H1 (cell line): ENCODE measurements around the gene PCAT7. TPM values are rescaled to one million over a fixed set of nuclear protein-coding genes. Genes with fewer than 3 reads are reported as not detected.

Experiments used
- CTCF ChIA-PET: fragments of 300-600 bp; sonication (Branson Sonifier 250); formaldehyde crosslinking; loops from one replicate; lab custom pipeline; 2021; ENCODE audit not compliant: partially characterized antibody; lab: Charles Lee
- POLR2A ChIA-PET: fragments of 300-600 bp; sonication (Branson Sonifier 250); formaldehyde crosslinking; loops from one replicate; lab custom pipeline; 2021; ENCODE audit warnings: inconsistent platforms; ENCODE audit not compliant: partially characterized antibody; lab: Charles Lee
- DNase-seq, 2 experiments: peaks; one replicate each; pipeline versions ENCODE4 v3.0.0 to v3.0.0-alpha.2; 2010 to 2022; ENCODE audit warnings: low spot score in 2 of 2, low read depth in 1 of 2, mixed read lengths in 1 of 2
- FAIRE-seq: peaks from 2 replicates; lab custom pipeline; 2011; peaks lifted over from hg19 to GRCh38; lab: Jason Lieb, UNC
- H2AFZ ChIP-seq: 2 replicates; pipeline ENCODE4 v1.8.1; 2012; ENCODE audit warnings: low read length, inconsistent platforms
- H2AK5ac ChIP-seq: 2 replicates; pipeline ENCODE4 v1.6.1; 2013; ENCODE audit warnings: low read depth, low read length
- H2BK120ac ChIP-seq: replicated peaks from 2 replicates; pipeline ENCODE3; 2013; ENCODE audit warnings: low read depth, low read length, inconsistent platforms
- H2BK12ac ChIP-seq: 2 replicates; pipeline ENCODE4 v1.6.1; 2013; ENCODE audit warnings: low read depth, low read length
- H2BK15ac ChIP-seq: 2 replicates; pipeline ENCODE4 v1.6.1; 2013; ENCODE audit warnings: low read length
- H2BK20ac ChIP-seq: 2 replicates; pipeline ENCODE4 v1.6.1; 2013; ENCODE audit warnings: low read length
- H2BK5ac ChIP-seq: 2 replicates; pipeline ENCODE4 v1.6.1; 2013; ENCODE audit warnings: low read depth, low read length
- H3K14ac ChIP-seq: 2 replicates; pipeline ENCODE4 v1.6.1; 2013; ENCODE audit warnings: inconsistent platforms; ENCODE audit not compliant: insufficient read length
- H3K18ac ChIP-seq: 2 replicates; pipeline ENCODE4 v1.6.1; 2013; ENCODE audit warnings: low read length; ENCODE audit errors: extremely low read depth
- H3K23ac ChIP-seq: 2 replicates; pipeline ENCODE4 v1.6.1; 2013; ENCODE audit warnings: inconsistent platforms; ENCODE audit not compliant: insufficient read length
- H3K23me2 ChIP-seq: 2 replicates; pipeline ENCODE4 v1.6.1; 2013; ENCODE audit warnings: low read depth, low read length
- H3K27ac ChIP-seq: 2 replicates; pipeline ENCODE4 v1.6.1; 2011; ENCODE audit warnings: low read depth, low read length, inconsistent platforms
- H3K27me3 ChIP-seq, 4 experiments: replicated peaks in 1 of 4; 1 replicate in 1 of 4; 2 replicates in 3 of 4; pipeline versions ENCODE4 v1.6.1 to v1.8.1; 2011 to 2013; ENCODE audit warnings: low read length in 3 of 4, mild to moderate bottlenecking in 3 of 4, inconsistent platforms in 2 of 4, mixed read lengths in 2 of 4, moderate library complexity in 1 of 4; ENCODE audit not compliant: control insufficient read depth in 3 of 4, insufficient read depth in 3 of 4; ENCODE audit errors: extremely low read depth in 1 of 4
- H3K36me3 ChIP-seq, 4 experiments: 2 replicates each; pipeline versions ENCODE4 v1.6.1 to v1.8.1; 2011 to 2013; ENCODE audit warnings: mild to moderate bottlenecking in 4 of 4, low read length in 3 of 4, moderate library complexity in 2 of 4, control low read depth in 1 of 4, inconsistent platforms in 1 of 4; ENCODE audit not compliant: insufficient read depth in 4 of 4, control insufficient read depth in 2 of 4
- H3K4ac ChIP-seq: replicated peaks from 2 replicates; pipeline ENCODE3; 2013; ENCODE audit warnings: low read length, low read depth, mixed read lengths, inconsistent platforms; ENCODE audit not compliant: insufficient read length
- H3K4me1 ChIP-seq, 4 experiments: replicated peaks in 1 of 4; 1 replicate in 1 of 4; 2 replicates in 3 of 4; pipeline versions ENCODE4 v1.6.1 to v1.8.1; 2011 to 2013; ENCODE audit warnings: low read length in 3 of 4, inconsistent platforms in 2 of 4, mixed read lengths in 1 of 4; ENCODE audit not compliant: insufficient read depth in 4 of 4, control insufficient read depth in 3 of 4
- H3K4me2 ChIP-seq, 2 experiments: 2 replicates each; pipeline versions ENCODE4 v1.6.1 to v1.8.1; 2011 to 2013; ENCODE audit warnings: low read depth in 2 of 2, low read length in 2 of 2, control low read depth in 1 of 2, inconsistent platforms in 1 of 2, mild to moderate bottlenecking in 1 of 2; ENCODE audit not compliant: insufficient read depth in 1 of 2
- H3K4me3 ChIP-seq, 4 experiments: fragments of 200-600, 300-600 bp in 1 of 4; sonication (generic), shearing (Covaris generic), sonication (Bioruptor Twin) in 1 of 4; 2 replicates each; pipeline versions ENCODE4 v1.5.1 to v1.8.1; 2011 to 2016; ENCODE audit warnings: low read length in 4 of 4, low read depth in 3 of 4, control low read depth in 2 of 4, inconsistent platforms in 2 of 4, mild to moderate bottlenecking in 2 of 4, mixed read lengths in 1 of 4, moderate library complexity in 1 of 4; ENCODE audit not compliant: insufficient read depth in 2 of 4; ENCODE audit errors: extremely low read depth in 1 of 4
- H3K56ac ChIP-seq: replicated peaks from 2 replicates; pipeline ENCODE3; 2013; ENCODE audit warnings: low read depth, mild to moderate bottlenecking, mixed read lengths, low read length, inconsistent platforms; ENCODE audit not compliant: insufficient read length
- H3K79me1 ChIP-seq: 2 replicates; pipeline ENCODE4 v1.6.1; 2013; ENCODE audit warnings: low read depth, low read length, control low read depth
- H3K79me2 ChIP-seq, 2 experiments: 2 replicates each; pipeline versions ENCODE4 v1.6.1 to v1.8.1; 2012 to 2013; ENCODE audit warnings: low read length in 2 of 2, mild to moderate bottlenecking in 2 of 2, inconsistent platforms in 1 of 2; ENCODE audit not compliant: insufficient read depth in 2 of 2, control insufficient read depth in 1 of 2
- H3K9ac ChIP-seq, 4 experiments: replicated peaks in 1 of 4; 1 replicate in 1 of 4; 2 replicates in 3 of 4; pipeline versions ENCODE4 v1.6.1 to v1.8.1; 2011 to 2013; ENCODE audit warnings: low read depth in 3 of 4, low read length in 3 of 4, control low read depth in 2 of 4, mild to moderate bottlenecking in 2 of 4, moderate library complexity in 2 of 4, inconsistent platforms in 1 of 4; ENCODE audit errors: extremely low read depth in 1 of 4
- H3K9me3 ChIP-seq, 2 experiments: 2 replicates each; pipeline versions ENCODE4 v1.6.1 to v1.8.1; 2012 to 2013; ENCODE audit warnings: mild to moderate bottlenecking in 2 of 2, moderate library complexity in 2 of 2, control low read depth in 1 of 2, inconsistent platforms in 1 of 2, low read depth in 1 of 2, low read length in 1 of 2, mixed read lengths in 1 of 2; ENCODE audit not compliant: insufficient read depth in 2 of 2
- H4K20me1 ChIP-seq, 2 experiments: replicated peaks in 1 of 2; 2 replicates each; pipeline versions ENCODE3 to v1.8.1; 2011 to 2013; ENCODE audit warnings: inconsistent platforms in 2 of 2, low read length in 2 of 2, mild to moderate bottlenecking in 1 of 2; ENCODE audit not compliant: insufficient read depth in 2 of 2, control insufficient read depth in 1 of 2
- H4K5ac ChIP-seq: 2 replicates; pipeline ENCODE4 v1.6.1; 2013; ENCODE audit warnings: low read length, low read depth, mixed read lengths, inconsistent platforms; ENCODE audit not compliant: insufficient read length
- H4K8ac ChIP-seq: 2 replicates; pipeline ENCODE4 v1.8.0; 2013; ENCODE audit warnings: mild to moderate bottlenecking, moderate library complexity, low read length, inconsistent platforms; ENCODE audit not compliant: insufficient read depth; ENCODE audit errors: extremely low read depth
- H4K91ac ChIP-seq: replicated peaks from 2 replicates; pipeline ENCODE3; 2013; ENCODE audit warnings: low read length, mixed read lengths, inconsistent platforms; ENCODE audit not compliant: insufficient read length
- ATF3 ChIP-seq: IDR thresholded peaks from 2 replicates; pipeline ENCODE4 v1.6.1; 2011; ENCODE audit warnings: low read depth, mild to moderate bottlenecking, low read length; ENCODE audit not compliant: insufficient read depth
- BACH1 ChIP-seq: IDR thresholded peaks from 2 replicates; pipeline ENCODE4 v1.6.1; 2012; ENCODE audit warnings: low read length, improper control_type of control experiment
- CBX5 ChIP-seq: fragments of 300-800, 300-1000 bp; sonication (generic); IDR thresholded peaks from 2 replicates; pipeline ENCODE4 v1.7.1; 2016; ENCODE audit warnings: antibody characterized with exemption, low read length, low read depth
- GABPA ChIP-seq: IDR thresholded peaks from 2 replicates; pipeline ENCODE4 v1.6.1; 2011; ENCODE audit warnings: mild to moderate bottlenecking, low read length, moderate library complexity, borderline replicate concordance; ENCODE audit not compliant: insufficient read depth
- HDAC6 ChIP-seq: IDR thresholded peaks from one replicate; pipeline ENCODE4 v1.7.1; 2012; ENCODE audit warnings: low read depth, mild to moderate bottlenecking, inconsistent platforms, low read length, moderate library complexity
- KDM1A ChIP-seq: fragments of 200-600, 300-600 bp; sonication (generic); IDR thresholded peaks from 2 replicates; pipeline ENCODE4 v1.7.1; 2016; ENCODE audit warnings: mild to moderate bottlenecking, low read length, borderline replicate concordance
- MAFK ChIP-seq: IDR thresholded peaks from 2 replicates; pipeline ENCODE4 v1.6.1; 2012; ENCODE audit warnings: low read depth, mild to moderate bottlenecking, improper control_type of control experiment, low read length
- RNF2 ChIP-seq: fragments of 200-900, 300-1000 bp; sonication (generic); IDR thresholded peaks from 2 replicates; pipeline ENCODE4 v1.7.1; 2016; ENCODE audit warnings: borderline replicate concordance, low read depth, mild to moderate bottlenecking, antibody characterized with exemption, low read length; ENCODE audit not compliant: poor library complexity, severe bottlenecking; ENCODE audit errors: missing control alignments
- WGBS, 2 experiments: shearing (Covaris generic) in 1 of 2; methylation state at CpG; one replicate each; pipeline versions ENCODE4 v1.1.6 to v1.1.7; 2013 to 2015; ENCODE audit warnings: low lambda C conversion rate in 2 of 2, mixed read lengths in 2 of 2, inconsistent platforms in 1 of 2, low coverage in 1 of 2, missing lambda C conversion rate in 1 of 2; ENCODE audit not compliant: insufficient replicate concordance in 2 of 2, insufficient coverage in 1 of 2, insufficient read length in 1 of 2; ENCODE audit errors: extremely low coverage in 1 of 2, missing lambda C conversion rate in 1 of 2; 5-methylcytosine and 5-hydroxymethylcytosine counted together
- polyA plus RNA-seq, 7 experiments: library from polyadenylated mRNA; depleted of rRNA in 3 of 7; stranded (reverse) in 5 of 7; unstranded in 2 of 7; fragments of >200 nt in 5 of 7; fragments of 200-250 nt in 2 of 7; gene quantifications; 1 replicate in 5 of 7; 2 replicates in 1 of 7; 4 replicates in 1 of 7; pipeline versions ENCODE4 v1.2.1 to v1.2.3, GENCODE V29; 2011 to 2013; ENCODE audit warnings: missing spikeins in 2 of 7, mixed read lengths in 2 of 7
- total RNA-seq: library from RNA; stranded (reverse); fragmentation: NEBNext Ultra II Directional; extraction: Animal tissue kit (Norgen Biotek cat#: 25700); gene quantifications from 2 replicates; pipeline ENCODE4 v1.2.1, GENCODE V29; 2021

The PCAT7 gene
- total and polyA plus RNA-seq, 2 of the 8 experiments (the other 6 are each of a cell fraction or from before 2014, with no cell fraction given), result 3.2 to 4.1 TPM

- no peaks in the 10 kb centered on the region for H3K36me3 ChIP-seq
- H4K20me1 ChIP-seq, result no peaks in the 10 kb centered on the region
- WGBS, 2 experiments, result 92% methylated on average over 10 of the region's 10 CpGs; no CpG with 5 or more reads in 1 of the 2 experiments
- H3K27ac ChIP-seq, result no peak overlapping the region
- CTCF ChIA-PET, result no interaction called here
- no peak overlapping the region for H3K4ac ChIP-seq
- H4K91ac ChIP-seq, result no peak overlapping the region
- H4K5ac ChIP-seq, result no peak overlapping the region
- no peak overlapping the region for H3K9ac ChIP-seq
- no peak overlapping the region for H3K4me2 ChIP-seq
- no peak overlapping the region for H3K14ac ChIP-seq
- POLR2A ChIA-PET, result no interaction called here
- no peak overlapping the region for H3K23ac ChIP-seq
- H3K79me1 ChIP-seq, result no peaks in the 10 kb centered on the region
- no peak overlapping the region for H2AFZ ChIP-seq
- H3K9me3 ChIP-seq, result no peaks in the 10 kb centered on the region
- H3K4me3 ChIP-seq, result no peak overlapping the region
- no peak overlapping the region for H2BK20ac ChIP-seq
- H3K18ac ChIP-seq, result no peak overlapping the region
- no peak overlapping the region for H2BK12ac ChIP-seq
- no peaks in the 10 kb centered on the region for H3K27me3 ChIP-seq
- no peak overlapping the region for H2BK5ac ChIP-seq
- no peak overlapping the region for H2AK5ac ChIP-seq
- no peak for DNase-seq
- FAIRE-seq, result no peak
- no peak overlapping the region for H3K56ac ChIP-seq
- no peaks in the 10 kb centered on the region for H3K23me2 ChIP-seq
- no peak overlapping the region for H4K8ac ChIP-seq
- no peak overlapping the region for H2BK120ac ChIP-seq
- no peak overlapping the region for H2BK15ac ChIP-seq
- no peaks in the 10 kb centered on the region for H3K4me1 ChIP-seq
- no peaks in the 10 kb centered on the region; a peak in 1 of 4 replicates for H3K79me2 ChIP-seq
- no peak for TF ChIP-seq MAFK
- no peak for TF ChIP-seq KDM1A
- no peak for TF ChIP-seq CBX5
- TF ChIP-seq GABPA, result no peak
- no peak for TF ChIP-seq BACH1
- TF ChIP-seq RNF2, result no peak
- TF ChIP-seq ATF3, result no peak
- TF ChIP-seq HDAC6, result no peak
Measured at GRCh38 chr9:94533601-94534000, 21.3 kb upstream of the PCAT7 start.
